IPS-NIHi7 (cell line): ENCODE measurements around the gene TMEM140.
"Not testable (repeated sequence)": the region's sequence is repeated elsewhere in the genome, so short reads cannot be mapped to it uniquely, and the experiment has no call there.

Source experiments
- DNase-seq: peaks from one replicate; pipeline ENCODE4 v3.0.0; 2012; ENCODE audit warnings: mixed read lengths; ENCODE audit errors: extremely low spot score

TMEM140 gene

GRCh38 chr7:135158874-135159273, 11.0 kb downstream of the TMEM140 start:
- DNase-seq: no peak

- DNase-seq: peak; percentile 3
These were observed 11.7 kb downstream of the TMEM140 start for GRCh38 chr7:135159359-135160085.

- DNase-seq: peak; percentile 7
These were observed 12.4 kb downstream of the TMEM140 start for GRCh38 chr7:135160098-135160857.

GRCh38 chr7:135160858-135161653, 13.2 kb downstream of the TMEM140 start:
- peak; percentile 14 for DNase-seq

- DNase-seq: peak; percentile 4
These were observed 13.8 kb downstream of the TMEM140 start for GRCh38 chr7:135161669-135162068.

- no peak for DNase-seq
These were observed 14.6 kb downstream of the TMEM140 start for GRCh38 chr7:135162382-135163001.

GRCh38 chr7:135164357-135165061, 16.6 kb downstream of the TMEM140 start:
- DNase-seq: no peak

GRCh38 chr7:135165862-135166261, 18.0 kb downstream of the TMEM140 start:
- no peak for DNase-seq

GRCh38 chr7:135166338-135166990, 18.6 kb downstream of the TMEM140 start:
- DNase-seq: no peak

GRCh38 chr7:135167365-135167917, 19.6 kb downstream of the TMEM140 start:
- DNase-seq: no peak

GRCh38 chr7:135168001-135168400, 20.1 kb downstream of the TMEM140 start:
- DNase-seq: no peak

- DNase-seq: no peak
These were observed 20.7 kb downstream of the TMEM140 start for GRCh38 chr7:135168489-135169140.

- peak; percentile 83 for DNase-seq
These were observed 21.5 kb downstream of the TMEM140 start for GRCh38 chr7:135169141-135169963.

GRCh38 chr7:135169964-135170273, 22.0 kb downstream of the TMEM140 start:
- no peak for DNase-seq

GRCh38 chr7:135170274-135170997, 22.6 kb downstream of the TMEM140 start, which contains the start of gene CYREN:
TSS of gene CYREN (minus strand) at chr7:135170707. CDS start at chr7:135168922, 1,785 bp downstream.
- DNase-seq: peak; percentile 90

- DNase-seq: not testable (repeated sequence)
These were observed 23.2 kb downstream of the TMEM140 start for GRCh38 chr7:135170998-135171481.

GRCh38 chr7:135171581-135172291, 23.9 kb downstream of the TMEM140 start:
- not testable (repeated sequence) for DNase-seq
